ENCODE data around the gene CDH6.

- no peak for TF ChIP-seq CTCF (IDR thresholded peaks at IDR 0.05)
- TF ChIP-seq POLR2A (IDR thresholded peaks at IDR 0.05), result no peak
- TF ChIP-seq EP300 (IDR thresholded peaks at IDR 0.05), result no peak
- no peak for TF ChIP-seq POLR2AphosphoS5 (IDR thresholded peaks at IDR 0.05)
Measured at GRCh38 chr5:31173614-31174013, 19.9 kb upstream of the CDH6 start.
